Medulla oblongata (tissue), 1 donor: Measurements from ENCODE around the gene TBC1D24.
"Not testable (repeated sequence)": the region's sequence is repeated elsewhere in the genome, so short reads cannot be mapped to it uniquely, and the experiment has no call there.

Source experiments
- DNase-seq: peaks from one replicate; pipeline ENCODE4 v3.0.0-alpha.2; 2015; ENCODE audit errors: extremely low spot score

Gene TBC1D24

GRCh38 chr16:2474877-2475412, at the start of gene TBC1D24:
TBC1D24 (plus strand) TSS chr16:2475127; CDS start chr16:2496149, 21,022 bp downstream.
- DNase-seq, result peak; percentile 91

DNA sequence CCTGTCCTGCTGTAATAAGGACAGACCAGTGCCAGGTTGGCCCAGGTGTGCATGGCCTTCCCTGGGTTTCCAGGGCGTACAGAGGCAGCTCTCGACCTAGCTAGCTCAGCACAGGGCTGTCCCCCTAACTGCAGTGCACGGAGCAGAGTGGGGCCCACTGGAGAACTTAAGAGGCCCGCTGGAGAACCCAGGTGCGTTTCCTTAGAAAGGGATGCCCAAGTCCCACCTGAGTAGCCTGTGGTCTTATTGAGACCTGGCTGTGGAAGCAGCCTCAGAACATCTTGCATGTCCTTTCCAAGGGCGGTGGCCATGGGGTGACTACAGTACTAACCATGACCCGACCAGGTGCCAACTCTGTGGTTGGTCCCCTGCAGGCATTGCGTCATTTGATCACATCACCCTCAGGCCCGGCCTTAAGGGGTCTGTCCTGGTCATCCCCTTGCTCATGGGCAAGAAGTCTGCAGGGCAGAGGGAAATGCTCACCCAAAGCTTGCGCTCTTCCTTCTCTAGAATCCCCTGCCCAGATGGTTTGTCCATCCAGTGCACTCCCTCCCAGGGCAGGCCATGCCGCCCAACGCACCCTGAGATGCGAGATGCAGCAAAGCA, 49.0 kb upstream of the TBC1D24 start:
- DNase-seq, result no peak

- DNase-seq, result no peak
These were observed 48.0 kb upstream of the TBC1D24 start for GRCh38 chr16:2426941-2427361.

DNA sequence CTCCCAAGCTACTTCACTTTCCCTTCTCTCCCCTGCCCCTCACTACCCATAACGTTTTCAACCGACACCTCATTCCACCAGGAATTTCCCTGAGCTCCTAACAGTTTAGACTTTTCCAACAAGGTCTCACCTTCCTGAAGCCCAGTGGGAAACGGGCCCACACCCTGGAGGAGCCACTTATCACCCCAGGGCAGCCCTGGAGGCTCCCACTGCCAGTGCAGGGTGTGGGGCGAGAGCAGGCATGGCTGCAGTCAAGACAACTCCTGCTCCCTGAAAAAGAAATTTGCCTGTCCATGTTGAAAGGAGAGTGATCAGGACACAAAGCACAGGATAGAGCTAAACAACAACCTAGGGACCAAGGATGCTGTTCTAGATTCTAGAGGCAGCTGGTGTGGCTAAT, 47.4 kb upstream of the TBC1D24 start:
- DNase-seq, result no peak

GRCh38 chr16:2428051-2428783, 46.7 kb upstream of the TBC1D24 start:
- no peak for DNase-seq

DNA sequence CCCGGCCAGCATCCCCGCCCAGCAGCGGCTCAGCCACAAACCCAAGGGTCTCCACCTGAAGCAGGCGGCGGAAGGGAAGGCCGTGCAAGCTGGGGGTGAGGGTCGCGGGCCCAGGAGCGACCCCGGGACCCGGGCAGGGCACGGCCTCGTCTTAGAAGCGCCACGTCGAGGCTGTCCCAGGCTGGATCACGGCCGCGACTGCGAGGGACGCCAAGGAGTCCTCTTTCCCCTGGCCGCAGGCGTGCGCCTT, 46.2 kb upstream of the TBC1D24 start:
- no peak for DNase-seq

- peak; percentile 97 for DNase-seq
These were observed 45.7 kb upstream of the TBC1D24 start, which contains the start of gene CCNF for GRCh38 chr16:2429034-2429770. CCNF (plus strand) TSS chr16:2429447; CDS start chr16:2429482, 35 bp downstream.

DNA sequence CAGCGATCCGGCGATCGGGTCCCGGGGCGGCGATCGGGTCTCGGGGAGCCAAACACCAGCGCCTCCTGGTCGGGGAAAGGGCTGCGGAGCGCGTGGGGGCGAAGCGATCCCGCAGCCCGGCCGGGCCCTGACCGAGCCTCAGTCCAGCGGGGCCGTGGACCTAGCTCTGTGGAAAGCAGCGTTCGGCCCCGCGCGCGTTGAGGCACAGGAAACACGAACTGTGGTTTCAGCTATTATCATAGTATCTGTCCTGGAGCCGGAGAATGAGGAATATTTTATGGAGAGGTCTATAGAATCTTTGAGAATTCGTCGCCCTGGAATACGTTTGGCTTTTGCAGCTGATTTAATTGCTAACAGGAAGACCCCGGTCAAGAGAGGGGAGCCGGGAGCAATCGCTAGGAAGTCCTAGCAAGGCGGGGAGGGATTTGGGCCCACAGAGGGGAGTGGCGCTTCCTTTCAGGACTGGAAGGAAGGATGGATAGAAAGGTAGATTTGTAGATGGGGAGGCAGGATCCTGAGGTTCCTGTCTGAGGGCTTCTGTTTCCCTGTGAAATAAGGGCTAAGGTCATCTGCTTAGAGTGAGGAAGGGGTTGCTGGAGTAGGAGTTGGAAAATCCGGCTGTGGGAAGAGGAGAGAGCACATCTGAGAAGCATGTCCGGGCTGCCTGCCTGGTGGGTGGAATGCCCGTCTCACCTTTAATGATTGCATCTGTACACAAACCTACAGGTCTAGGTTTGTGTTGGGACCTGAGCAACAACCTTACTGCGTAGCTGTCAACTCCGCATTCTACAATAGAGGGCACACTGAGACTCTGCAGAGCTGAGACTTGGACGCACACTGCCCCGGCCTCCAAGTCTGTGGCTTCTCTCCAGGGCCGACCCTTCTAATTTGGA, 44.9 kb upstream of the TBC1D24 start:
- peak; percentile 18 for DNase-seq

DNA sequence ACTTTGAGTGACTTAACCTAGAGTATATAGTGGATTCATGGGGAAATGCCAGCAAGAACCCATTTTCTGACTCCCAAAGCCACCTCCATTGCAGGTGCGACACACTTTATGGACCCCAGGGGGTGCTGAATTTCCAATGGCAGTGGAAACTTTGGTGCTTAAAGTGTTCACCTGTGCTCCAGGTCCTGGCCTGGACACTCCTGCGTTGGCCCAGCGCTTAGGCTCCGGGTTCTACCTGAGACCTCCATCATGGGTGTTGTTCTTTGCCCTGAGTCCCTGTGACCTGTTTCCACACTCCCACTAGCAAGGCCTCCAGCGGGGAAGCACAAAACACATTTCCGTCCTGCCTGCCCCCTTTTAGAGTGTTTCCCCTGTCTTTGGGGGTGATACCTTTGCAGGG, 42.6 kb upstream of the TBC1D24 start:
- DNase-seq, result no peak

DNA sequence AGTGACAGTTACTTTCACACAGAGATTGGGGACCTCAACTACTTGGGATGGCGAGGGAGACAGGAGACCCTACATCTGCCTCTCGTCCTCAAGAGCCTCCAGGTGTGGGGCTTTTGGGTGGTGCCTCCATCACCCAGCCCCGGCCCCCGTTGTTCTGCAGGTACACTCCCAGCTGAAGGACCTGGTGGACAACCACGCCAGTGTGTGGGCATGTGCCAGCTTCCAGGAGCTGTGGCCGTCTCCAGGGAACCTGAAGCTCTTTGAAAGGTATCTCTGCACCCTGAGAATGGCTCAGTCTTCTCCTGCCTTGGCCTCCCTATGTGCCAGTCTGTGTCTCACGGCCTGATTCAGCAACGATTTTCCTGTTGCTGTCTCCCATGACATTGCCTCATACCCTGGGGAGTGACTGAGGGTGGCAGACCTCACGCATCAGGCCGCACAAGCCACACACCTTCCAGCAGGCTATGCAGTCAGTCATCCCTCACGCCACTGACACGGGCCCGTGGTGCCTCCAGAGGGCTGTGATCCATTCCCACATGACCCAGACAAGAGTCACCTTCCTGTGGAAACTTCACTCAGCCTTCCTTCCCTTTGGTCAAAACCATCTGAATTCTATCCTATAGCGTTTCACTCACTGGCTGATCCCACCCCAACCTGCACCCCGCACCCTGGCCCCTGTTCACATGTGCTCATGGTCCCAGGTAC, 42.0 kb upstream of the TBC1D24 start:
- no peak for DNase-seq

DNA sequence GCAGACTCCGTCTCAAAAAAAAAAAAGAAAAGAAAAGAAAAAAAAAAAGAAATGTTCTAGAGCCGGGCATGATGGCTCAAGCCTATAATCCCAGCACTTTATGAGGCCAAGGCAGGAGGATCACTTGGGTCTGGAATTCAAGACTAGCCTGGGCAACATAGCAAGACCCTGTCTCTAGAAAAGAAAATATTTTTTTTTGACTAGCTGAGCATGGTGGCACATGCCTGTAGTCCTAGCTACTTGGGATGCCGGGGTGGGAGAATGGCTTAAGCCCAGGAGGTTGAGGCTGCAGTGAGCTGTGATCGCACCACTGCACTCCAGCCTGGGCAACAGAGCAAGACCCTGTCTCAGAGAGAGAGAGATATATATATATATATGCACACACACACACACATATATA, 39.7 kb upstream of the TBC1D24 start:
- not testable (repeated sequence) for DNase-seq

- DNase-seq, result no peak
These were observed 38.8 kb upstream of the TBC1D24 start for GRCh38 chr16:2436110-2436509.

GRCh38 chr16:2437032-2437790, 37.7 kb upstream of the TBC1D24 start:
- DNase-seq, result no peak

GRCh38 chr16:2438121-2438520, 36.8 kb upstream of the TBC1D24 start:
- peak; percentile 33 for DNase-seq

DNA sequence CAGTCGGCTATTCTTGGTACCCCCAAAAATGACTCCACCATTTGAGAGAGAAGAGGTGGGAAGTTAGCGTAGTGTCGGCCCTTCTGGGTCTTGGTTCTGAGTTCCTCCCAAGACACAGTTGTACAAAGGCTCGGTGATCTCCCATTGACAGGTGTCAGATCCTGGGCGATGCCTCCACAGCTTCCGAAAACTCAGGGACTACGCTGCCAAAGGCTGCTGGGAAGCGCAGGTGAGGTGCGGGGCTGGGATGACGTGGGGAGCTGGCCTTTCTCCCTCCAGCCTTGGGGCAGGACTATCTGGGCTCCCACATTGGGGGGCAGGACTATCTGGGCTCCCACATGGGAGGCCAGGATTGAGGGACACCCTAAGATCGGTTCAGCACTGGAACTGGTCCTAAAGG, 35.3 kb upstream of the TBC1D24 start:
- no peak for DNase-seq

DNA sequence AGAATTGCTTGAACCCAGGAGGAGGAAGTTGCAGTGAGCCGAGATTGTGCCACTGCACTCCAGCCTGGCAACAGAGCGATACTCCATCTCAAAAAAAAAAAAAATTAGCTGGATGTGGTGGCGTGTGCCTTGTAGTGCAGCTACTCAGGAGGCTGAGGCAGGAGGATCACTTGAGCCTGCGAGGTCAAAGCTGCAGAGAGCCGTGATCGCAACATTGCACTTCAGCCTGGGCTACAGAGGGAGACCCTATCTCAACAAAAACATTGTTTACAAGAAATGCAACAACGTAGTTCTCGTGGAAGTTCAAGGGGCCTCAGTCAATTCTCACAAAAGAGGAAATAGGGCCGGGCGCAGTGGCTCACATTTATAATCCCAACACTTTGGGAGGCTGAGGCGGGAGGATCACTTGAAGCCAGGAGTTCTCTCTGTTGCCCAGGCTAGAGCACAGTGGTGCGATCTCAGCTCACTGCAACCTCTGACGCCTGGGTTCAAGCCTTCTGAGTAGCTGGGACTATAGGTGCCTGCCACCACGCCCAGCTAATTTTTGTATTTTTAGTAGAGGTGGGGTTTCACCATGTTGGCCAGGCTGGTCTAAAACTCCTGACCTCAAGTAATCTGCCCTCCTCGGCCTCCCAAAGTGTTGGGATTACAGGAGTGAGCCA, 33.7 kb upstream of the TBC1D24 start:
- not testable (repeated sequence) for DNase-seq

GRCh38 chr16:2443555-2443954, 31.4 kb upstream of the TBC1D24 start:
- no peak for DNase-seq

DNA sequence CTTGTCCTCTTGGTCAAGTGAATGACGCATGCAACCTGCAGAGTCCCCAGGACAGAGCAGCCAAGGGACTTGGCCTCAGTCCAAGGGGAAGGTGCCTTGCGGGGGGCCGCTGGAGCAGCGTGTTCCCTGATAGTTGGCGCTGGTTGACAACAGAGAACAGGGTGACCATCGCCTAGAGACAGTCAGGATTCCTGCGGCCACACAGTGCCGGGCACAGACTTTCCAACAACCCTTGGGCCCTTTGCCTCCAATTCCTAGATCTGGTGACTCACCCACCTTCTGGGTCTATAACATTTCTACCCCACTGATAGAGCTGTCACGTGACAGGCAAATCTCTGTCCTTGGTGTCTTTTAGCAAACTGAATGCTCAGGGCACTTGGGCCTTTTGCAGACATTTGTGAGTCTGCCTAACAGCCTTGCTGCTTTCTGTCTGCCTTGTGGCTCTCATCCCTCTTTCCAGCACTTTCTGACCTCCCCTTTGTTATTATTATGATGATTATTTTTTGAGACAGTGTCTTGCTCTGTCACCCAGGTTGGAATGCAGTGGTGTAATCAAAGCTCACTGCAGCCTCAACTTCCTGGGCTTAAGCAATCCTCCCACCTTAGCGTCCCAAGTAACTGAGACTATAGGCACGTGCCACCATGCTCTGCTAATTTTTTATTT, 26.9 kb upstream of the TBC1D24 start:
- no peak for DNase-seq

- DNase-seq, result no peak
These were observed 25.8 kb upstream of the TBC1D24 start for GRCh38 chr16:2449118-2449517.
